Measurements from ENCODE around the gene DYNC2LI1.

The DYNC2LI1 gene

GRCh38 chr2:43773876-43774613 lies at the start of gene DYNC2LI1:
Gene DYNC2LI1, plus strand, starts transcription at chr2:43774039. Its CDS starts 100 bp downstream, at chr2:43774139.
- DNase-seq (ENCODE audit: low read depth), result peak; percentile 88

- DNase-seq (ENCODE audit: low read depth), result peak; percentile 68
Observed at GRCh38 chr2:43724728-43725526, 48.9 kb upstream of the DYNC2LI1 start.

GRCh38 chr2:43725711-43726246 lies 48.1 kb upstream of the DYNC2LI1 start:
- DNase-seq (ENCODE audit: low read depth), result no peak

DNA sequence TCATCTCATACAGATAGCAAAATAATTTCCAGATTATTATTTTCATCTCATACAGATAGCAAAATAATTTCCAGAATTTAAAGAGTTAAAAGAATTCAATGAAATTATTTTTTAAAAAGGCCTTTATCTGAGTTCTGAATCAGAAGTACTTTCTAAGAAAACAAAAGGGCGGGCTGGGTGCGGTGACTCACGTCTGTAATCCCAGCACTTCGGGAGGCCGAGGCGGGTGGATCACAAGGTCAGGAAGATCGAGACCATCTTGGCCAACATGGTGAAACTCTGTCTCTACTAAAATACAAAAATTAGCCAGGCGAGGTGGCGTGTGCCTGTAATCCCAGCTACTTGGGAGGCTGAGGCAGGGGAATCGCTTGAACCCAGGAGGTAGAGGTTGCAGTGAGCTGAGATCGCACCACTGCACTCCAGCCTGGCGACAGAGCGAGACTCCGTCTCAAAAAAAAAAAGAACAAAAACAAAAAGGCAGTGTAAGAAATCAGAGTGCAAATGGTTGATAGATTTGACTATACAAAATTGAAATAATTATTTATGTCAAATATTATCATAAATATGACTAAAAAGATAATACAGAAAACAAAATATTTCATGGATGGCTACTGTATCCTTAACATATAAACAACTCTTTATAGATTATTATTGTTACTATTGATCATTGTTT lies 46.7 kb upstream of the DYNC2LI1 start:
- peak; percentile 79 for DNase-seq (ENCODE audit: low read depth)

DNA sequence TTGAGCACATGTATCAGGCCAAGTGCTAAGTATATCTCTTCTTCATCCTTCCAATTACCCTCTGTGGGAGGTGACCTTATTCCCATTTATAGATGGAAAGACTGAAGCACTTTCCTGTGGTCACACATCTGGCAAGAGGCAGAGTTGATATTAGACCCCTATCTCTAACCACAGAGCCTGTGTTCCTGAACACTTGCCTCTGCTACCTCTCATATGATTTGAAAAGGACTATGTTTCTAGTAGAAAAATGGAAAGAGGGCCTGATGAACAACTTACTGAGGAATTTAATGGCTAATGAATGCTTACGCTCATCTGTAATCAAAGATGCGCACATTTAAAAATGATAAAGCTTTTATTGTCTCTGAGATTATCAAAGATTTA lies 46.2 kb upstream of the DYNC2LI1 start:
- no peak for DNase-seq (ENCODE audit: low read depth)

- no peak for DNase-seq (ENCODE audit: low read depth)
Observed at GRCh38 chr2:43729491-43730174, 44.2 kb upstream of the DYNC2LI1 start.

DNA sequence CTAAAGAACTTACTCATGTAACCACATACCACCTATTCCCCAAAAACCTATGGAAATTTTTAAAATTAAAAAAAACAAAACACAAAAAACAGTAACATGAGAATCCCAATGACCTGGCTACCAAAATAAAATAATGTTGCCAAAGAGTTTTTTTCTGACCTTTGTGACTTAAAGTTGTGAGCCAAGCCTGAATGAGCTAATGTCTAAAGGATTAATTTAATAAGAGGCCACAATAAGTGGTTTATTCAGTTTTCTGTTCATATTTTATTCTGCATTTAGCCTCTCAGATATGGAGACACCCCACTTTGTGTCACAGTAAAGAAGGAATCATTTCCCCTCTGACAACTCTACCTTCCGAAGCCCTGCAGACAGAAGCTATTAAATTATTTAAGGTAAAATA lies 42.6 kb upstream of the DYNC2LI1 start:
- no peak for DNase-seq (ENCODE audit: low read depth)

DNA sequence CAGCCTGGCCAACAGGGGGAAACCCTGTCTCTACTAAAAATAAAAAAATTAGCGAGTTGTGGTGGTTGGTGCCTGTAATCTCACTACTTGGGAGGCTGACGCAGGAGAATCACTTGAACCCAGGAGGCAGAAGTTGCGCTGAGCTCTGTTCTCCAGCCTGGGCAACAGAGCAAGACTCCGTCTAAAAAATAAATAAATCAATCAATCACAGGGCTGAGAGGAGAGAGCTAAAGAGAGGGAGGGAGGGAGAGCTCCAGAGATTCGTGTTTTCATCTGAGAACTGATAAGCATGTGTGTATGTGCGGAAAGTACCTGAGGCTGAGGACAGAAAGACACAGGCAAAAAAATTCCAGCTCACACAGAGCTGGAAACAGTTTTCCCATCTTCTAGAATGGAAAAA lies 37.2 kb upstream of the DYNC2LI1 start:
- DNase-seq (ENCODE audit: low read depth), result peak; percentile 8

GRCh38 chr2:43737097-43737854 lies 36.6 kb upstream of the DYNC2LI1 start:
- DNase-seq (ENCODE audit: low read depth), result peak; percentile 97

DNA sequence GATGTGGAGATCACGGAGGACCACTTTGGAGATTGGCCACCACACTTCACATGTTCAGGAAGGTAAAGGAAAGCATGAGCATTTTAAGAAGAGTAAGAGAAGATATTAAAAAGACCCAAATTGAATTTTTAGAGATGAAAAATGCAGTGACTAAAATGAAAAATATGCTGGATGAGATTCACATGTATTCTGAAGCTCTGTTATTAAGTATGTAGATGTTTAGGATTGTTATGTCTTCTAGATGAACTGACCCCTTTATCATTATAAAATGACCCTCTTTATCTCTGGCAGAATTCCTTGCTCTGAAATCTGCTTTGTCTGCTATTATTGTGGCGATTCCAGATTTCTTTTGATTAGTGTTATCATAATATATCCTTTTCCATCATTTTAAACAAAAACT lies 36.0 kb upstream of the DYNC2LI1 start:
- peak; percentile 5 for DNase-seq (ENCODE audit: low read depth)

DNA sequence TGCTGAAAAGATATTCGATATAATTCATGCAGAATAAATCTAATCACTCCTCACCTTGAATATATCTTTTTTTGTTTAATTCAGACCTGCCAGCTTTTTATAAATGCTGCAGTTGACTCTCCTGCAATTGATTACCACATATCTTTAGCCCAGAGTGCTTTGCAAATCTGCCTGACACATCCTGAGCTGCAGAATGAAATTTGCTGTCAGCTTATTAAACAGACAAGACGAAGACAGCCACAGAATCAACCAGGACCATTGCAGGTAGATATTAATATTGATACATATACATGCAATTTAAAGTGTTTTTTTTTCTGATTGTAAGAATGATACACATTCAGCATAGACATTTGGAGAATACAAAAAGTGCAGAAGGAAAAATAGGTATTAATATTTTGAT lies 35.6 kb upstream of the DYNC2LI1 start:
- no peak for DNase-seq (ENCODE audit: low read depth)

- DNase-seq (ENCODE audit: low read depth), result peak; percentile 37
Observed at GRCh38 chr2:43743706-43744105, 30.1 kb upstream of the DYNC2LI1 start.

DNA sequence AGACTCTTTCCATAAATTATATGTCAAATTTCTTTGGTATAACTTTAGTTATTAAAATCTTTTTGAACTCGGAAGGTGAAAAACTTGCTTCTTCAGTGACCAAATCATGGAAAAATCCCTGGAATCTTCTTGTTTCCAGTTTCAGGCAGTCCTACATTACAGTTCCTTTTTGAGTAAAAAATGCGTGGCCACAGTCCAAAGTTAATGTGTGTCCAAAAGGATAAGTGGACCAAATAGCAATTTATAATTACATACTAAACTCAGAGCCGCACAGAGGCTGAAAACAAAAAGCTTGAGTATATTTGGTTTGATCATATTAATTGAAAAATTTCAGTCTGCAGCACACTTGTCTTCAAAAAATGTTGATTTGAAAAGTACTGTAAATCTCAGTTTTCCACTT lies 28.4 kb upstream of the DYNC2LI1 start:
- peak; percentile 60 for DNase-seq (ENCODE audit: low read depth)

DNA sequence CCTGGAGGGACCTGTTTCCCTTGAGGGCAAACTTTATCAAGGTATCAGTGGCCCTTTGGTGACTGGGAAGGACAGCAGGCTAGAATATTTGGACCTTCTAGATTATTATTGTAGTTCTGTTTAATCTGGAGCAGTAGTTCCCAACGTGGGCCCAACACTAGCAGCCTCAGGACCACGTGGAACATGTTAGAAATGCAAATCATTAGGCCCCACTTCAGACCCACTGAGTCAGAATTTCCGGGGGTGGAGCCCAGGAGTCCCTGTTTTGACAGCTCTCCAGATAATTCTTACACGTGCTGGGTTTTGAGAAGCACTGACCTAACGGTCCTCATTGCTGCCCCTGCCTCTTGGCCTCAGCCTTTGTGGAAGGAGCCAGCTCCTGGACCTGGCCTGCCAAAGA lies 25.5 kb upstream of the DYNC2LI1 start:
- no peak for DNase-seq (ENCODE audit: low read depth)

DNA sequence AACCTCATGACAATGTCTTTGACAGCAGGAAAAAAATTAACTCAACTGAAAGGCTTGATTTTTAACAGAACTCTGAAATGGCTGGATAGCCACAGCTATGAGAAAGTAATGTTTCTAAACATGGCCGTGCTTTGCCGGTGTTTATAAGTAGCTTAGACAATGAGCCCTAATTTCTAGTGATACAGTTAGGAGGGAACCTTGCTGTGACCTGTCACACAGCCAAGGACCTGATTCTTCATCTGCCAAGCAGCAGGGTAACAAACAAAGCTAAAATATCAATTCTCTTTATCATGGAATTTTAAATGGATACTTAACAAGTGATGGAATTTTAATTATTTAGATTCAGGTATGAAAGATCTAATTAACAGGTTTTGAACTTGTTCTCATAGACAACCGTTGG lies 24.3 kb upstream of the DYNC2LI1 start:
- no peak for DNase-seq (ENCODE audit: low read depth)

- no peak for DNase-seq (ENCODE audit: low read depth)
Observed at GRCh38 chr2:43751476-43751990, 22.3 kb upstream of the DYNC2LI1 start.

DNA sequence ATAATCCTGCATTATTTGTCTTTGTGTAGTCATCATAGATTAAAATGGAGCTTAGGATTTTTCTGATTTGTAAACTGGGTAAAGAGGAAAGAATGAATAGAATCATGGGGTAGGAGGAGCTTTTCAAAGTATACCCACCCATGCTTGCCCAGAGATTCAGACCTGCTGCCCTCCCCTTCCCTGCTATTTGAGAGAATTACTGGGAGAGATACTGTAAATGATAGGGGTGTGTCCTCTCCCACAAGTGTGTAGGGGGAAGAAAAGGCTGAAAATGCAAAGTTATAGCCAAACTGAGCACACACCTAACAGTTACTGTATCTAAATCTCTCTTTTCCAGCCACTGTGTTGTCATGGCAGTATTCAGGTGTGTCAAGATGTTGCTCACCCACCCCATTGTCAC lies 21.5 kb upstream of the DYNC2LI1 start:
- DNase-seq (ENCODE audit: low read depth), result no peak

DNA sequence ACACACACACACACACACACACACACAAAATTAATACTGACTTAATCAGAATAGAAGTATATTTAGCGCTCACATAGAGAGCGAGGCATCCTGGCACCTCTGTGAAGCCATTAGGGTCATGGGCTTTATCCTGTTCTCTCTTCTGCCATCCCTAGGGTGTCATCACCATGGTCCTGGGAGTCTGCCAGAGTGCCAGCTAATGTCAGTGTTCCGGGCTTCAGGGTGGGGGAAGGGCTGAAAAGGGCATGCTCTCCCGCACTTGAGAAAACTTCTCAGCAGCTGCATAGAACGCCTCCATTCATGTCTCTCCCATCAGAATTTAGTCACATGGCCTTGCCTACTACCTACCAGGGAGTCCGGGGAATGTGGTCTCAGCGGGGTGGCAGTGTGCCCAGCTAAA lies 19.7 kb upstream of the DYNC2LI1 start:
- DNase-seq (ENCODE audit: low read depth), result no peak

DNA sequence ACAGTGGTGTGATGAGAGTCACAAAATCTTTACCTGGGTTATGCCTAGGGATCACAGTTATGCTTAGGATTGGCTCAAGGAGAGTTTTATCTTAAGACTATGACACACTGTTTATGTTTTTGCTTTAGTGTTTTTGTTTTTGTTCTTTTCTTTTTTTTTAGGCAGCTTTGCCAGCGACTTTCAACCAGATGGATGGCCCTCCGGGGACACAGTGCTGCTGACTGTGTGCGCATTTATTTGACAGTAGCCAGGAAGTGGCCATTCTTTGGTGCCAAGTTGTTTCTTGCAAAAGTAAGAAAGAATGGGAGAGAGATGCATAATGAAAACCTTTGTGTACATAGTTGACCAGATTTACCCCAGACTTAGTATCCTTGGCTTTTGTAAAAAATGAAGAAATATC lies 15.1 kb upstream of the DYNC2LI1 start:
- no peak for DNase-seq (ENCODE audit: low read depth)

GRCh38 chr2:43759195-43759594 lies 14.6 kb upstream of the DYNC2LI1 start:
- DNase-seq (ENCODE audit: low read depth), result peak; percentile 94

DNA sequence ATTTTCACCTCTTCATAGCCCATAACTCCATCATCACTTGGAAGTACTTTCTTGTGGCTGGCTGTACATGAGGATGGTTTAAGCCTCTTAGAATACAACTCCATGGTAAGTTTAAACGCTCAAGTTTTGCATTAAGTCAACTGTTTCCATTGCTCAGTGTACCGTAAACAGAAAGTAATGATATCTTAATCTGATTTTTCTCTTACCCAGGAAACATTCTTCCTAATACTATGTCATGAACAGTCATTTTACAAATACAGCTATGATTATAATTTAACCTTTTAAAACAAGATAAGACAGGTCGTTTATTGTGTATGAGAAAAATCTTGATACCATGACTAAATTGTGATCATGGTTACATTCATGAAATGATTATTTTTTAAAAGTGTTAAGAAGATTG lies 11.6 kb upstream of the DYNC2LI1 start:
- peak; percentile 13 for DNase-seq (ENCODE audit: low read depth)
